Activated CD8-positive, alpha-beta T cell treated with anti-CD3 and anti-CD28 coated beads for 36 hours (primary cell): ENCODE data around the gene DNAAF2. TPM values are rescaled to one million over a fixed set of nuclear protein-coding genes. Genes with fewer than 3 reads are reported as not detected.
A peak's percentile ranks its signal among the peaks of the same experiment; 100 is the strongest.

Source experiments
- ATAC-seq: fragments of 200-7000 bp; cut with Tn5 transposase; one replicate; pipeline ENCODE4 v1.10.0; 2021; ENCODE audit warnings: mild to moderate bottlenecking, moderate library complexity
- CTCF ChIA-PET: fragments of 350-600 bp; sonication (Branson Sonifier 250); formaldehyde crosslinking; loops from one replicate; lab custom pipeline; 2021; ENCODE audit warnings: antibody characterized with exemption; lab: Charles Lee
- POLR2A ChIA-PET: fragments of 350-600 bp; sonication (Branson Sonifier 250); formaldehyde crosslinking; loops from one replicate; lab custom pipeline; 2021; ENCODE audit warnings: antibody characterized with exemption; lab: Charles Lee
- DNase-seq: peaks from one replicate; pipeline ENCODE4 v3.0.0-alpha.2; 2020
- H3K27ac Mint-ChIP-seq: one replicate; pipeline ENCODE4 v1.8.0; 2021; ENCODE audit warnings: mild to moderate bottlenecking, mixed read lengths
- H3K27me3 Mint-ChIP-seq: one replicate; pipeline ENCODE4 v1.8.0; 2021; ENCODE audit warnings: mixed read lengths
- H3K36me3 Mint-ChIP-seq: one replicate; pipeline ENCODE4 v1.8.0; 2021; ENCODE audit warnings: low read depth, mixed read lengths
- H3K4me1 Mint-ChIP-seq: one replicate; pipeline ENCODE4 v1.8.0; 2021; ENCODE audit warnings: low read depth, mixed read lengths
- H3K4me3 Mint-ChIP-seq: one replicate; pipeline ENCODE4 v1.8.0; 2021; ENCODE audit warnings: mild to moderate bottlenecking, moderate library complexity, mixed read lengths
- H3K9me3 Mint-ChIP-seq: one replicate; pipeline ENCODE4 v1.8.0; 2021; ENCODE audit warnings: mixed read lengths
- CTCF ChIP-seq: fragments of 200-600 bp; IDR thresholded peaks from one replicate; pipeline ENCODE4 v1.8.0; 2022; ENCODE audit warnings: antibody characterized with exemption, mild to moderate bottlenecking
- intact Hi-C: fragments of 100-400 bp; cut with micrococcal nuclease; formaldehyde crosslinking; loops from one replicate; pipeline ENCODE4 v1.10.0; 2022
- total RNA-seq, 2 experiments: library from RNA; stranded (reverse); gene quantifications; one replicate each; pipeline ENCODE4 v1.2.3, GENCODE V29; 2021

DNAAF2 gene
- total RNA-seq, 2 experiments from 2014 or later, result 10.4 to 11.0 TPM

GRCh38 chr14:49579841-49580240 is 55.2 kb downstream of the DNAAF2 start:
- H3K4me1 Mint-ChIP-seq, result peaks cover 66% of the 10 kb centered on the region
- TF ChIP-seq CTCF, result no peak
- POLR2A ChIA-PET, result interaction anchor here (0.6 to 1.0 kb wide), 2 partner anchors 20 to 102 kb away, joined by 3 read pairs; no protein-coding TSS in a partner anchor
- intact Hi-C loops, result no loop called here
- no peaks in the 10 kb centered on the region for H3K9me3 Mint-ChIP-seq
- H3K36me3 Mint-ChIP-seq, result peaks cover 79% of the 10 kb centered on the region
- H3K27ac Mint-ChIP-seq, result peak overlapping the region; percentile 23
- ATAC-seq (no peak), DNase-seq (no peak)
- H3K27me3 Mint-ChIP-seq, result no peaks in the 10 kb centered on the region
- CTCF ChIA-PET, result interaction anchor here (1.3 to 1.9 kb wide), 2 partner anchors 41 to 118 kb away, joined by 3 to 7 read pairs; partner anchors contain the start of genes MGAT2 and RPL36AL
- H3K4me3 Mint-ChIP-seq, result no peak overlapping the region

GRCh38 chr14:49578141-49578540 is 56.9 kb downstream of the DNAAF2 start:
- TF ChIP-seq CTCF, result no peak
- intact Hi-C loops, result no loop called here
- ChIA-PET CTCF (interaction anchor here (1.7 to 1.9 kb wide), 2 partner anchors 9 to 116 kb away, joined by 4 to 7 read pairs; no protein-coding TSS in a partner anchor), POLR2A (no interaction called here)
- no peaks in the 10 kb centered on the region for H3K9me3 Mint-ChIP-seq
- no peak overlapping the region for H3K27ac Mint-ChIP-seq
- H3K4me1 Mint-ChIP-seq, result peaks cover 63% of the 10 kb centered on the region
- H3K27me3 Mint-ChIP-seq, result no peaks in the 10 kb centered on the region
- H3K4me3 Mint-ChIP-seq, result no peak overlapping the region
- ATAC-seq (no peak), DNase-seq (no peak)
- H3K36me3 Mint-ChIP-seq, result peaks cover 76% of the 10 kb centered on the region

Other genes starting within 250 kb of the DNAAF2 start
- 1,000 to 10,000 TPM; 2,041 to 2,284 TPM for gene RPS29, start 48.9 kb downstream of the DNAAF2 start, total RNA-seq
- gene LRR1, start 36.3 kb downstream of the DNAAF2 start, total RNA-seq, result 10 to 100 TPM; 44.3 to 46.4 TPM
- gene RPL36AL, start 14.6 kb downstream of the DNAAF2 start, total RNA-seq, result 100 to 1,000 TPM; 214 to 231 TPM
- gene MGAT2, start 14.4 kb downstream of the DNAAF2 start, total RNA-seq, result 10 to 100 TPM; 30.2 to 32.7 TPM
- gene POLE2, start 53.0 kb upstream of the DNAAF2 start, total RNA-seq, result 10 to 100 TPM; 36.3 to 36.5 TPM
- 1 to 10 TPM in 1 of 2 experiments, under 1 TPM in 1; 0.98 to 1.2 TPM for gene KLHDC1, start 57.9 kb upstream of the DNAAF2 start, total RNA-seq
- 10 to 100 TPM; 21.1 to 23.4 TPM for gene KLHDC2, start 132.9 kb upstream of the DNAAF2 start, total RNA-seq
- 10 to 100 TPM; 62.3 to 63.8 TPM for gene NEMF, start 217.5 kb upstream of the DNAAF2 start, total RNA-seq